T-helper 2 cell treated with Interferon-gamma antibody and Interleukin-4, amounts not matched to agents 100 ng/mL and 5 ng/mL, for 36 hours (primary cell): ENCODE measurements around the gene GPS2. TPM values are rescaled to one million over a fixed set of nuclear protein-coding genes. Genes with fewer than 3 reads are reported as not detected.

Source experiments
- intact Hi-C: fragments of 100-400 bp; cut with micrococcal nuclease; formaldehyde crosslinking; loops from one replicate; pipeline ENCODE4 v1.15.1; 2023
- total RNA-seq: library from RNA; stranded (reverse); gene quantifications from 2 replicates; pipeline ENCODE4 v1.2.3, GENCODE V29; 2022

The GPS2 gene
- total RNA-seq, result 78.5 and 83.2 TPM in 2 replicates

GRCh38 chr17:7314719-7315569, at the start of gene GPS2:
Gene GPS2, minus strand, starts transcription at chr17:7315360. Its CDS starts 308 bp downstream, at chr17:7315052.
- intact Hi-C loops, result loop anchor here (1.0 to 2.0 kb wide), 2 partner anchors 14 to 79 kb away; partner anchors contain the start of genes NEURL4 and PLSCR3

GRCh38 chr17:7363311-7363710, 48.2 kb upstream of the GPS2 start:
- intact Hi-C loops, result no loop called here

- intact Hi-C loops, result no loop called here
These were observed 46.7 kb upstream of the GPS2 start for GRCh38 chr17:7361906-7362305.

GRCh38 chr17:7357381-7357780, 42.2 kb upstream of the GPS2 start:
- intact Hi-C loops, result loop anchor here (10.0 kb wide), 1 partner anchor 127 kb away; the partner anchor contains the start of genes POLR2A and SLC35G6

GRCh38 chr17:7356756-7357155, 41.6 kb upstream of the GPS2 start:
- intact Hi-C loops, result loop anchor here (1.0 to 10.0 kb wide), 3 partner anchors 79 to 205 kb away; partner anchors contain the start of genes POLR2A, SENP3, SLC35G6 and TMEM102

GRCh38 chr17:7356072-7356549, 41.0 kb upstream of the GPS2 start:
- intact Hi-C loops, result loop anchor here (1.0 to 10.0 kb wide), 3 partner anchors 79 to 205 kb away; partner anchors contain the start of genes POLR2A, SENP3, SLC35G6 and TMEM102

GRCh38 chr17:7355573-7355972, 40.4 kb upstream of the GPS2 start:
- intact Hi-C loops, result loop anchor here (10.0 kb wide), 1 partner anchor 129 kb away; the partner anchor contains the start of genes POLR2A and SLC35G6

GRCh38 chr17:7355053-7355452, 39.9 kb upstream of the GPS2 start, which contains the start of gene TMEM95:
Gene TMEM95, plus strand, starts transcription at chr17:7355156. Its CDS starts 49 bp downstream, at chr17:7355205.
- intact Hi-C loops, result loop anchor here (10.0 kb wide), 1 partner anchor 130 kb away; the partner anchor contains the start of genes POLR2A and SLC35G6

- intact Hi-C loops, result loop anchor here (5.0 to 10.0 kb wide), 4 partner anchors 47 to 333 kb away; partner anchors contain the start of genes EIF5A, POLR2A, SLC35G6 and TMEM256
These were observed 39.2 kb upstream of the GPS2 start for GRCh38 chr17:7354262-7354843.

GRCh38 chr17:7352910-7353635, 37.9 kb upstream of the GPS2 start:
- intact Hi-C loops, result loop anchor here (5.0 to 10.0 kb wide), 4 partner anchors 46 to 334 kb away; partner anchors contain the start of genes EIF5A, POLR2A, SLC35G6 and TMEM256

- intact Hi-C loops, result loop anchor here (5.0 to 10.0 kb wide), 4 partner anchors 45 to 335 kb away; partner anchors contain the start of genes EIF5A, POLR2A, SLC35G6 and TMEM256
These were observed 37.3 kb upstream of the GPS2 start for GRCh38 chr17:7352503-7352889.

GRCh38 chr17:7351665-7352502, 36.7 kb upstream of the GPS2 start, which contains the start of gene KCTD11:
Gene KCTD11, plus strand, starts transcription at chr17:7352162.
- intact Hi-C loops, result loop anchor here (1.0 to 10.0 kb wide), 7 partner anchors 15 to 335 kb away; partner anchors contain the start of genes ACAP1, EIF5A, NEURL4 and POLR2A

- intact Hi-C loops, result no loop called here
These were observed 33.5 kb upstream of the GPS2 start for GRCh38 chr17:7348478-7349242.

- intact Hi-C loops, result no loop called here
These were observed 32.7 kb upstream of the GPS2 start for GRCh38 chr17:7347630-7348477.

- intact Hi-C loops, result no loop called here
These were observed 31.8 kb upstream of the GPS2 start for GRCh38 chr17:7346761-7347614.

GRCh38 chr17:7343250-7343649, 28.1 kb upstream of the GPS2 start:
- intact Hi-C loops, result no loop called here

GRCh38 chr17:7341842-7342241, 26.7 kb upstream of the GPS2 start:
- intact Hi-C loops, result no loop called here
